Measurements from ENCODE around the gene SHISAL2B.

DNA sequence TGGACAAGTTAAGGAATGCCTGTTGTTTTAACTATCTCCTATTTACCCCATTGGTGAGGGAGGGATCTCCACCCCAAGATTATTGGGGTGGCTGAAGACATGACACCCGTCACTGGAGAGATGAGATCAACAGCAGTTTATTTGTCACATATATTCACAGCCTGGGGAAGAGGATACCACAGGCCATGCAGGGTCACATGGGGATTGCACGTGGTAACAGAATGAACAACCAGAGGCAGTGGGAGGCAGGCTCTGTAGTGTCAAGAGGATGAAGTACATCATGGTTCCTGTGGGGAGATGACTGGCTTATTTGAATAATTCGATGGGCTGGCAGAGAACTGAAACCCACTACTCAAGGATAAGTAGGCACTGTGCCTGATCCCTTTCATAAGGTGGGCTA lies 18.6 kb upstream of the SHISAL2B start:
- TF ChIP-seq CTCF (IDR thresholded peaks at IDR 0.05) (no peak), POLR2A (IDR thresholded peaks at IDR 0.05) (no peak)
